ENCODE measurements around the gene STXBP1.

GRCh38 chr9:127585161-127585819 is 26.8 kb upstream of the STXBP1 start:
- TF ChIP-seq CTCF (conservative IDR thresholded peaks at IDR 0.05; ENCODE audit: low read depth, low read length), result no peak
- no peak for TF ChIP-seq EZH2 (IDR thresholded peaks at IDR 0.05; ENCODE audit: borderline replicate concordance, low read depth, low read length, poor library complexity, severe bottlenecking)
